ENCODE data around the gene LILRB3. TPM values are rescaled to one million over a fixed set of nuclear protein-coding genes. Genes with fewer than 3 reads are reported as not detected.

LILRB3 gene
- total and polyA plus RNA-seq, 9 donors: 0.31 to 5.5 (median 2.5) TPM

DNA sequence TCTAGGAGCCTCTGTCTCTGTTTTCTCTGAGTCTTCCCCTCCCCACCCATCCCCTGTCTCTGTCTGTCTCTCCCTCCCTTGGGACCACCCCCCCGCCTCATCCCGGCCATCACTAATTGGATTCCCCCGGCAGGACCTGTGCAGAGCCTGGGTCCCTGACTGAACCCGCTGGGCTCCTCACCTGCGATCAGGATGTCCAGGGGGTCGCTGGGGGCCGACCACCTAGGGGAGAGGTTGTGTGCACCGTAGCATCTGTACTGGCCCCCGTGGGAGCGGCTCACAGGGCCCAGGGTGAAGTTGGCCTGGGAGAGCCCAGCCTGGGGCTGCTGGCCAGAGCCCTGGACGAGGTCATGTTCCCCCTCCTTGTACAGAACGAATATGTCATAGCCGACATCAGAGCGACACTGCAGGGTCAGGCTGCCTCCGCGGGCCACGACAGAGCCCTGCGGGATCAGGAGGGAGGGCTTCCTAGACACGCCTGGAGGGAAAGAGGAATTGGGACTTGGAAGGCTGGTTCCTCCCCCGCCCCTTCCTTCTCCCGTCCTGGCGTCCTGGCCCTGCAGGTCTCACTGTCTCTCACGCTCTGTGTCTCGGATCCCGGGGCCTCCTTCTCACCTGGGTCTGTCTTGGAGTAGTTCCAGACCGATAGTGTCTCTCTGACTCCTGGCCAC lies 32.4 kb upstream of the LILRB3 start:
- Histone ChIP-seq H3K4me1 (ENCODE audit: insufficient read depth) (no peaks in the 10 kb centered on the region), H3K4me3 (no peak overlapping the region), H3K36me3 (no peaks in the 10 kb centered on the region), H3K9me3 (no peaks in the 10 kb centered on the region), H3K27me3 (no peaks in the 10 kb centered on the region), H3K27ac (no peak overlapping the region)
- intact Hi-C loops (cut with DNase I): no loop called here
- no peak for TF ChIP-seq EP300 (IDR thresholded peaks at IDR 0.05)
- TF ChIP-seq POLR2A (IDR thresholded peaks at IDR 0.05): no peak
- TF ChIP-seq, protein P1, sequence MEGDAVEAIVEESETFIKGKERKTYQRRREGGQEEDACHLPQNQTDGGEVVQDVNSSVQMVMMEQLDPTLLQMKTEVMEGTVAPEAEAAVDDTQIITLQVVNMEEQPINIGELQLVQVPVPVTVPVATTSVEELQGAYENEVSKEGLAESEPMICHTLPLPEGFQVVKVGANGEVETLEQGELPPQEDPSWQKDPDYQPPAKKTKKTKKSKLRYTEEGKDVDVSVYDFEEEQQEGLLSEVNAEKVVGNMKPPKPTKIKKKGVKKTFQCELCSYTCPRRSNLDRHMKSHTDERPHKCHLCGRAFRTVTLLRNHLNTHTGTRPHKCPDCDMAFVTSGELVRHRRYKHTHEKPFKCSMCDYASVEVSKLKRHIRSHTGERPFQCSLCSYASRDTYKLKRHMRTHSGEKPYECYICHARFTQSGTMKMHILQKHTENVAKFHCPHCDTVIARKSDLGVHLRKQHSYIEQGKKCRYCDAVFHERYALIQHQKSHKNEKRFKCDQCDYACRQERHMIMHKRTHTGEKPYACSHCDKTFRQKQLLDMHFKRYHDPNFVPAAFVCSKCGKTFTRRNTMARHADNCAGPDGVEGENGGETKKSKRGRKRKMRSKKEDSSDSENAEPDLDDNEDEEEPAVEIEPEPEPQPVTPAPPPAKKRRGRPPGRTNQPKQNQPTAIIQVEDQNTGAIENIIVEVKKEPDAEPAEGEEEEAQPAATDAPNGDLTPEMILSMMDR (IDR thresholded peaks at IDR 0.05): no peak
- 35 to 60% (median 45%) methylated on average over 23 to 26 of the region's 26 CpGs for WGBS, 3 donors
- DNase-seq: no peak

DNA sequence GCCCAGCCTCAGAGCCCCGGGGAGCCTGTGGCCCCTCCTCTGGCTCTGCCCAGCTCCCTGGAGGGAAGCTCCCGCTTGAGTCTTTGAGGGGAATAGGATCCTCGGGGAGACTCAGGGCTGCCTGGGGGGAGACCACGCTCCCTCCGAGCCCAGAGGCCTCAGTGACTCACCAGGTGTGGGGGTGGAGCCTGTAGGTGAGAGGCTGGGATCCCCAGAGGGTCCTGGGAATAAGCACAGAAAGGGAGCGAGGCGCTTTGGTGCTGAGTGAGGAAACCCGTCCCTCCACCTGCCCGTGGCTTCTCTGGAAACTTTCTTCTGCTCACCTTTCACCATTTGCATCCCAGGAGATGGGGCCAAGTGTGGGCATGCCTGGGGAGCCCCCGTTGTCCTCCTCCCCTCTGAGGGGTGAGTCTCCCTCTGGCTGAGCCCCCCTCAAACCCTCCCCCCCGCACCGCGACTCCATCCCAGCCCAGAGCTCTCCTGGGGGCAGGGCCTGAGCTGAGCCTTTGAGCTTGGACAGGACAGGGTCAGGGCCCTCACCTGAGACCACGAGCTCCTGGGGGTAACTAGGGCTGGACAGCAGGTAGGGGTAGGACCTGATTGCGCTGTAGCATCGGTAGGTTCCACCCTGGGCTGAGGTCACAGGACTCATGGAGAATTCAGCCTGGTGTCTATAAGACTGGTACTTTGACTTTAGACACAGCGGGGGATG lies 31.5 kb upstream of the LILRB3 start:
- H3K9me3 ChIP-seq: no peaks in the 10 kb centered on the region

DNA sequence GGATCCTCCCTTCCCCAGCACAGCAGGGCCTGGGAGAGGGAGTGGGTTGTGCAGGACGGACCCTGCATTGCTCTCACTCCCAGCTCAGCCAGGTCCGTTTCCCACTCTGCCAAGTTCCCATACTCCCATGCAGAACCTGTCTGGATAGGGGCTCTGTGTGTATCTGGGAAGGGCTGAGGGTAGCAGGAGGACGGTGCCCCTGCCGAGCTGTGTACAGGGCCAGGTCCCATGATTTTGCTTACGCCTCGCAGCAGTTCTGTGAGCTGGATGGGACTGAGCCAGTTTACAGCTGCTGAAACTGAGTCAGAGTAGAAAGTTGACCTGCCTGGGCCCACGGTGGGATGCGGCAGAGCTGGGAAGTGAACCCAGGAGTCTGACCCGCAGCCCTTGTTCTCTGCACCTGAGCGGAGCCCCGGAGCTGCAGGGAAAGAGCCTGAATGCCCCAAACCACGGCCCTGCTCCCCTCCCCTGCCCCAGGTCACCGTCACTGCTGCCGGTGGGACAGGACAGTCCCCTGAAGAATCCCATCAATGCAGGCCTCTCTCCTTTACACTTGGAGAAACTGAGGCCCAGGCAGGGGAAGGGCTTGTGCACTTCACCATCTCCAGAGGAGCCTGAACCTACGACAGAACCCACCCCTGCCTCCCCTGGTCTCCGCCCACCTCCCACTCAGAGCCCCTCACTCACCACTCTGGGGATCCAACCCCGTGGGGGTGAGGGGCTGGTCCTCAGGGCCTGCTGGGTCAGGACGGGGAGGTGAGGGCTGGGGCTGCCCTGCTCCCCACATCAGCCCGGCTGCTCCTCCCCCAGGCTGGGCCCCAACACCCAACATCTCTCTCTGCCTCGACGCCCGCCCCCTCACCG lies 30.8 kb upstream of the LILRB3 start:
- no peaks in the 10 kb centered on the region for H3K9me3 ChIP-seq
- 50 to 59% (median 55%) methylated on average over 22 to 23 of the region's 23 CpGs for WGBS, 3 donors
- intact Hi-C loops (cut with DNase I): no loop called here
- H3K27me3 ChIP-seq: no peaks in the 10 kb centered on the region
- H3K4me1 ChIP-seq (ENCODE audit: insufficient read depth): no peaks in the 10 kb centered on the region
- DNase-seq: no peak
- no peak for TF ChIP-seq POLR2A (IDR thresholded peaks at IDR 0.05)
- TF ChIP-seq EP300 (IDR thresholded peaks at IDR 0.05): no peak
- TF ChIP-seq, protein P1 (IDR thresholded peaks at IDR 0.05): no peak
- no peak overlapping the region for H3K27ac ChIP-seq
- no peak overlapping the region for H3K4me3 ChIP-seq
- H3K36me3 ChIP-seq: no peaks in the 10 kb centered on the region

More for the DNA sequence above, 31.5 kb upstream of the LILRB3 start:
- Histone ChIP-seq H3K27me3 (no peaks in the 10 kb centered on the region), H3K27ac (no peak overlapping the region), H3K4me1 (ENCODE audit: insufficient read depth) (no peaks in the 10 kb centered on the region), H3K4me3 (no peak overlapping the region), H3K36me3 (no peaks in the 10 kb centered on the region)
- TF ChIP-seq EP300 (IDR thresholded peaks at IDR 0.05) (no peak), POLR2A (IDR thresholded peaks at IDR 0.05) (no peak)
- TF ChIP-seq, protein P1 (IDR thresholded peaks at IDR 0.05): no peak
- intact Hi-C loops (cut with DNase I): no loop called here
- WGBS, 3 donors: 42 to 56% (median 46%) methylated on average over 13 to 17 of the region's 17 CpGs
- no peak for DNase-seq

DNA sequence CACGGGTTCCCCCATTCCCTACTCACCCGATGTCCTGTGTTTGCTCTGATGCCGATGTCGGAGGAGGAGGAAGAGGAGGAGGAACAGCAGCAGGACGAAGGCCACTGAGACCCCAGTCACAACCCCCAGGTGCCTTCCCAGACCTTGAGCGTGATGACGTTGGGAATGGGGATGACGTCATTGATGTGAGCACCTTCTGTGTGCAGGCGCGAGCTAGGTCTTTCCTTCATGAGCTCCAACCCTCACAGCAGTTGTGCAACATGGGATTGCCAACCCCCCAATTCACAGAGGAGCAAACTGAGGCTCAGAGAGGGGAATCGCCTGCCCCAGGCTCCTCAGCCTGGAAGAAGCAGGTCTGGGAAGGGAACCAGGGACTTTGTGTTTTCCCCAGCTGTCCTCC lies 30.0 kb upstream of the LILRB3 start:
- Histone ChIP-seq H3K27me3 (no peaks in the 10 kb centered on the region), H3K9me3 (no peaks in the 10 kb centered on the region), H3K4me1 (ENCODE audit: insufficient read depth) (no peaks in the 10 kb centered on the region), H3K36me3 (no peaks in the 10 kb centered on the region), H3K27ac (no peak overlapping the region), H3K4me3 (no peak overlapping the region)
- whole genome bisulfite sequencing, 3 donors: 68 to 75% (median 69%) methylated on average over 11 of the region's 11 CpGs
- TF ChIP-seq POLR2A (IDR thresholded peaks at IDR 0.05): no peak
- no peak for TF ChIP-seq EP300 (IDR thresholded peaks at IDR 0.05)
- TF ChIP-seq, protein P1 (IDR thresholded peaks at IDR 0.05): no peak
- no peak for DNase-seq
- intact Hi-C loops (cut with DNase I): no loop called here

All from ovary (tissue), 9 donors.